Measurements from ENCODE around the gene C9orf78. TPM values are rescaled to one million over a fixed set of nuclear protein-coding genes. Genes with fewer than 3 reads are reported as not detected.

Gene C9orf78
- total RNA-seq, 1 experiment from 2014 or later: 59.7 TPM

GRCh38 chr9:129869585-129870501 is 34.8 kb upstream of the C9orf78 start:
- H3K27me3 ChIP-seq (ENCODE audit: low read length): no peaks in the 10 kb centered on the region
- peak; percentile 40 for DNase-seq
- H4K20me1 ChIP-seq (ENCODE audit: insufficient read depth, low read depth, low read length): no peaks in the 10 kb centered on the region
- H3K4me2 ChIP-seq (ENCODE audit: low read depth, low read length, poor library complexity, severe bottlenecking): no peak overlapping the region
- H3K9me2 ChIP-seq (replicated peaks; ENCODE audit: insufficient read depth, low read length): no peaks in the 10 kb centered on the region
- H3K4me1 ChIP-seq (ENCODE audit: low read length): peaks cover 13% of the 10 kb centered on the region
- H3K79me2 ChIP-seq (ENCODE audit: low read length): no peaks in the 10 kb centered on the region
- no peaks in the 10 kb centered on the region for H3K36me3 ChIP-seq (ENCODE audit: insufficient read depth, low read length)
- no peak overlapping the region for H3K9ac ChIP-seq (ENCODE audit: low read length)
- H2AFZ ChIP-seq (ENCODE audit: low read length): no peak overlapping the region
- H3K9me3 ChIP-seq (ENCODE audit: low read length): no peaks in the 10 kb centered on the region
- H3K27ac ChIP-seq (ENCODE audit: low read length): no peak overlapping the region
- no peak overlapping the region for H3K4me3 ChIP-seq (ENCODE audit: low read length)

GRCh38 chr9:129868872-129869486 is 33.9 kb upstream of the C9orf78 start:
- H3K36me3 ChIP-seq (ENCODE audit: insufficient read depth, low read length): no peaks in the 10 kb centered on the region
- DNase-seq: no peak
- H3K4me1 ChIP-seq (ENCODE audit: low read length): peaks cover 15% of the 10 kb centered on the region
- H3K4me2 ChIP-seq (ENCODE audit: low read depth, low read length, poor library complexity, severe bottlenecking): no peak overlapping the region
- H3K79me2 ChIP-seq (ENCODE audit: low read length): no peaks in the 10 kb centered on the region
- no peak overlapping the region for H3K27ac ChIP-seq (ENCODE audit: low read length)
- no peaks in the 10 kb centered on the region for H3K9me3 ChIP-seq (ENCODE audit: low read length)
- no peak overlapping the region for H3K9ac ChIP-seq (ENCODE audit: low read length)
- H3K9me2 ChIP-seq (replicated peaks; ENCODE audit: insufficient read depth, low read length): no peaks in the 10 kb centered on the region
- H4K20me1 ChIP-seq (ENCODE audit: insufficient read depth, low read depth, low read length): no peaks in the 10 kb centered on the region
- no peaks in the 10 kb centered on the region for H3K27me3 ChIP-seq (ENCODE audit: low read length)
- H2AFZ ChIP-seq (ENCODE audit: low read length): no peak overlapping the region
- H3K4me3 ChIP-seq (ENCODE audit: low read length): no peak overlapping the region

- Histone ChIP-seq H3K79me2 (ENCODE audit: low read length) (no peaks in the 10 kb centered on the region), H3K9me3 (ENCODE audit: low read length) (no peaks in the 10 kb centered on the region), H3K36me3 (ENCODE audit: insufficient read depth, low read length) (no peaks in the 10 kb centered on the region), H3K27me3 (ENCODE audit: low read length) (no peaks in the 10 kb centered on the region), H2AFZ (ENCODE audit: low read length) (no peak overlapping the region), H3K9me2 (replicated peaks; ENCODE audit: insufficient read depth, low read length) (no peaks in the 10 kb centered on the region), H3K4me3 (ENCODE audit: low read length) (no peak overlapping the region), H3K27ac (ENCODE audit: low read length) (no peak overlapping the region), H3K4me1 (ENCODE audit: low read length) (peaks cover 15% of the 10 kb centered on the region), H3K4me2 (ENCODE audit: low read depth, low read length, poor library complexity, severe bottlenecking) (no peak overlapping the region), H3K9ac (ENCODE audit: low read length) (no peak overlapping the region), H4K20me1 (ENCODE audit: insufficient read depth, low read depth, low read length) (no peaks in the 10 kb centered on the region)
- no peak for DNase-seq
Observed at GRCh38 chr9:129868023-129868871, 33.2 kb upstream of the C9orf78 start.

GRCh38 chr9:129867136-129868022 is 32.3 kb upstream of the C9orf78 start:
- H3K4me3 ChIP-seq (ENCODE audit: low read length): no peak overlapping the region
- peaks cover 15% of the 10 kb centered on the region for H3K4me1 ChIP-seq (ENCODE audit: low read length)

GRCh38 chr9:129866394-129867135 is 31.5 kb upstream of the C9orf78 start:
- Histone ChIP-seq H3K27me3 (ENCODE audit: low read length) (no peaks in the 10 kb centered on the region), H3K27ac (ENCODE audit: low read length) (peak overlapping the region; percentile 25; the same call in 1 of the 2 replicates), H2AFZ (ENCODE audit: low read length) (no peak overlapping the region), H3K9me2 (replicated peaks; ENCODE audit: insufficient read depth, low read length) (no peaks in the 10 kb centered on the region), H3K4me2 (ENCODE audit: low read depth, low read length, poor library complexity, severe bottlenecking) (no peak overlapping the region), H3K4me3 (ENCODE audit: low read length) (no peak overlapping the region), H3K4me1 (ENCODE audit: low read length) (peaks cover 15% of the 10 kb centered on the region), H3K9me3 (ENCODE audit: low read length) (no peaks in the 10 kb centered on the region), H3K9ac (ENCODE audit: low read length) (no peak overlapping the region), H3K36me3 (ENCODE audit: insufficient read depth, low read length) (no peaks in the 10 kb centered on the region), H3K79me2 (ENCODE audit: low read length) (no peaks in the 10 kb centered on the region), H4K20me1 (ENCODE audit: insufficient read depth, low read depth, low read length) (no peaks in the 10 kb centered on the region)
- DNase-seq: no peak

More at GRCh38 chr9:129867136-129868022, 32.3 kb upstream of the C9orf78 start:
- no peaks in the 10 kb centered on the region for H3K27me3 ChIP-seq (ENCODE audit: low read length)
- peak; percentile 70 for DNase-seq
- no peaks in the 10 kb centered on the region for H3K79me2 ChIP-seq (ENCODE audit: low read length)
- no peak overlapping the region for H3K4me2 ChIP-seq (ENCODE audit: low read depth, low read length, poor library complexity, severe bottlenecking)
- H3K9me2 ChIP-seq (replicated peaks; ENCODE audit: insufficient read depth, low read length): no peaks in the 10 kb centered on the region
- no peak overlapping the region for H3K27ac ChIP-seq (ENCODE audit: low read length)
- no peaks in the 10 kb centered on the region for H3K9me3 ChIP-seq (ENCODE audit: low read length)
- H2AFZ ChIP-seq (ENCODE audit: low read length): no peak overlapping the region
- H3K9ac ChIP-seq (ENCODE audit: low read length): no peak overlapping the region
- no peaks in the 10 kb centered on the region for H4K20me1 ChIP-seq (ENCODE audit: insufficient read depth, low read depth, low read length)
- H3K36me3 ChIP-seq (ENCODE audit: insufficient read depth, low read length): no peaks in the 10 kb centered on the region

GRCh38 chr9:129865668-129866320 is 30.7 kb upstream of the C9orf78 start:
- no peak overlapping the region for H2AFZ ChIP-seq (ENCODE audit: low read length)
- H4K20me1 ChIP-seq (ENCODE audit: insufficient read depth, low read depth, low read length): no peaks in the 10 kb centered on the region
- H3K27ac ChIP-seq (ENCODE audit: low read length): peak overlapping the region; percentile 25
- H3K36me3 ChIP-seq (ENCODE audit: insufficient read depth, low read length): no peaks in the 10 kb centered on the region
- no peak overlapping the region for H3K4me2 ChIP-seq (ENCODE audit: low read depth, low read length, poor library complexity, severe bottlenecking)
- no peak overlapping the region for H3K4me3 ChIP-seq (ENCODE audit: low read length)
- peak; percentile 66 for DNase-seq
- no peaks in the 10 kb centered on the region for H3K9me3 ChIP-seq (ENCODE audit: low read length)
- peaks cover 15% of the 10 kb centered on the region for H3K4me1 ChIP-seq (ENCODE audit: low read length)
- no peaks in the 10 kb centered on the region for H3K9me2 ChIP-seq (replicated peaks; ENCODE audit: insufficient read depth, low read length)
- H3K9ac ChIP-seq (ENCODE audit: low read length): no peak overlapping the region
- H3K27me3 ChIP-seq (ENCODE audit: low read length): no peaks in the 10 kb centered on the region
- H3K79me2 ChIP-seq (ENCODE audit: low read length): no peaks in the 10 kb centered on the region
